Measurements from ENCODE around the gene CAST.
"Not testable (repeated sequence)": the region's sequence is repeated elsewhere in the genome, so short reads cannot be mapped to it uniquely, and the experiment has no call there.

Gene CAST

DNA sequence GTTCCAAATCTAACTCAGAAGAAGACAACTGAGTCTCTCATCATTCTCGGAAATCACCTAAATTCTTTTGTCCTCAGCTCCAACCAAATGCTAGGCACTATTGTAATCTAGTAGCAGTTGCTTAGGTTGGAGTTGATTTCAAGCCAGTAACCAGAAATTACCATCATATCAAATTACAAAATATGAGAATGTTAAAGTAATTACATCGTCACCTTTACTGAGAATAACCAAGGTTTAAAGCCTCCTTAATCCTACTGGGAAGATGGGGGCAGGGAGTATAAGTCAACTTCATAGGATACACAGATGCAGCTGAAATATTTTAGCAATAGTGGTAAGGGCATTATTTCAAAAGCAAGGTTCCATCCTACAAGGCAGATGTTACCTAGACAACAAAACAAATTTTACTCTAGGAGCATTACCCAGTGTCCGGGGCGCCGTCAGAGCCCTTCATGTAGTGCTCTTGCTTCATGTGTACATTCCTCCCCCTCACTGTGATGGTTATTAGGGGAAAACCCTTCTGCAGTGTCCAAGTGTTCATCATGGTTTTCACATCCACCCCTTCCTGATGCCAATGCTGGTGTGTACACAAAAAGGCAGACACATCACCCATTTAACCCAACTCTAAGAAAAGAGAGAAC lies 126.1 kb downstream of the CAST start:
- DNase-seq = no peak

DNA sequence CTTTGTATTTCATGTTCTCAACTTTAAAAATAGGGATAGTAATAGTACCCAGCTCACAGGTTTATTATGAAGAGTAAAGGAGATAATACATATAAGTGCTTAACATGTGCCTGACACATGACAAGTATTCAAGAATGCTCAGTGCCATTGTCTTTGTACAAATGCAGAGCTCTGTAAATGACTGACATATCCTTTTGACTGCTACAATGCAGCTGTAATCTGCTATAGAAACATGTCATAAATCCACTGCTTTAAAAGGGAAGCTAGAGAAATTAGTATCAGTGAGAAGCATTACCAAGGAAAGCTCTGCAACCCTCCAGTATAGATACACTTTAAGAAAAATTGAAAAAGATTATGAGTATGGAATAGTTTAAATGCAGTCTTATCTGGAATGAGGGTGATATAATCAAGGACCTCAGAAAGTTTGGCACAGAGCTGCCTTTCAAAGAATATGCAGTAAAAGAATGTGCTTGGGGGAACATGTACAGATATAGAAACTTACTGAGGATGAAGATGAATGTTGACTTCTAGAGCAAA lies 127.7 kb downstream of the CAST start:
- DNase-seq = no peak

DNA sequence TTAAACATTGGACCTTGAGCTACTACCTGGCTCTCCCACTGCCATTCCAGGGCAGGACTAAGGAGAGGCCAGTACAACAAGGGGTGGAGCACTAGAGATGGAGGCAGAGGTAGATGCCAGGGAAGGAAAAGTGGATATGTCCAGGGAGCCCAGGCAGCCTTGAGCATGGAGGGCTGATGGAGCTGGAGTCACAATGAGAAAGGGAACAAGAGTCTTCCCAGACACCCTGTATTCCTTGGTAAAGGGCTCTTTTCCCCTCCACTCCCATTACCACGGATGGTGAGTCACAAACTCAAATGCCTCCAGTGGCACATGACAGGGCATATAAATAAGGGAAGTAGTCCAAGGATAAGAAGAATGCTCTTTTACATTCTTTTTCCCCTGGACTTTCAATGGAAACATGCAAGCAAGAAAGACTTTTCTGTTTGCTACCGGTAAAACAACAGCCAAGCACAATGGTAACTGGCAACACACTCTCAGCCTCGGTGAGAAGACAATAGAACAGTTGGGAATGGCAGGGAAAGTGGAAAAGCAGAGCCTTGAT lies 128.9 kb downstream of the CAST start:
- DNase-seq = no peak

DNA sequence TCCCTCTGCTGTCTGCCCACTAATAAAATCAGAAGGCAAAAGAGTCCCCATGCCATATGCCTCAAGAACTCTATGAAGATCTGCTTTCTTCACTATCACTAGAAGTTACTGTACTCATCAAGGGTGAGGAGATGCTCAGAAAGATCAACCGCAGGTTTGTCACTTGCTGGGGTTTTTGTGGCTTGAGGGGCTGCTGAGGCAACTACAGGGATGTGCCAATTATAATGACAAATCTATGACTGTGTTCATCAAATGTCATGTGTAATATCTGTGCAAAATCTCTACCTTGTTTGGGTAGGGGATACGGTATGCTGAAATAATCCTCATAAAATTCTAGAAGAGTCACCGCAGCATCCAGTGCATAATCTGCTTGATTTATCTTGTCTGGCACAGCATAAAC lies 132.6 kb downstream of the CAST start:
- DNase-seq = no peak

DNA sequence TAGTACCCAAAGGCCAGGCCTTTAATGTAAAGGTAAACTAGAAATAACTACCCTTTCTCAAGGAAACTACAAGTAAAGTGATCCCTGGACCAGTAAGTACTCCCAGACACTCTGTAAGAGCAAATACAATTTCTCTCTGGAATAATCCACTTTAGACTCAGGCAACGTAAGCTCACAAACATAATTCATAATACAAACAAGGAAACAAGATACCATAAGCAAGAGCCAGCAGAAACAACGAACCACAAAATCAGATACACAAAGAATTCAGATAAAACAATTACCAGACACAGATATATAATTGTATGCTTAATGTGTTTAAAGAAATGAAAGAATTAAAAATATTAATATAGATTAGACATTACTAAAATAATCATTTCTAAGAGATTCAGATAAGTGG lies 133.4 kb downstream of the CAST start:
- DNase-seq = no peak

DNA sequence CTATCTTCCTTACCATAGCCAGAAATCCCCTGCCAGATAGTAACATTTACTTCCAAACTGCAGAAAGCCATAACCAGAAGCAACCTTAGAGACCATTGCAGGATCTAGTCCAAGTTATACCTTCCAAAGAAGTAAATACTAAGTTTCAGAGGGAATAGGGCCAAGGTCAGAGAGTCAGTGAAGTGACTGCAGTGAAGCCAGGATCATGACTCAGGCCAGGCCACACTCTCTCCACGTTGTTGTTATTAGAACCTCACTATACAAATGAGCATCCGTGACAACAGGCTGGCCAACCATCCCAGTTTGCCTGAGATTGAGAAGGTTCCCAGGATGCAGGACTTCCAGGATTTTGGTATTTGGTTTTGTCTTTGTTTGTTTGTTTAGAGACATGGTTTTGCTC lies 134.3 kb downstream of the CAST start:
- DNase-seq = no peak

DNA sequence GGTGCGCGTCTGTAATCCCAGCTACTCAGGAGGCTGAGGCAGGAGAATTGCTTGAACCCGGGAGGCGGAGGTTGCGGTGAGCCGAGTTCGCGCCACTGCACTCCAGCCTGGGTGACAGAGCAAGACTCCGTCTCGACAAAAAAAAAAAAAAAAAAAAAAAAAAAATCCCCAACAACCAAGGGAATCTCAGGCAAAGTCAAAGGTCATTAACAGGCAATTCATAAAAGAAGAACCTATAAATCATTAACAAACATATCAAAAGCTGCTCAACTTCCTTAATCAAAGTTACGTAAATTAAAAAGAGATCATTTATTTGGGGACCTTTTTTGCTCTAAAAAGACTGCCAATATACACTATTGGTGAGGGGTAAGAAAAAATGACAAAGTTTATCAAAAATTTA lies 139.5 kb downstream of the CAST start:
- DNase-seq = not testable (repeated sequence)

DNA sequence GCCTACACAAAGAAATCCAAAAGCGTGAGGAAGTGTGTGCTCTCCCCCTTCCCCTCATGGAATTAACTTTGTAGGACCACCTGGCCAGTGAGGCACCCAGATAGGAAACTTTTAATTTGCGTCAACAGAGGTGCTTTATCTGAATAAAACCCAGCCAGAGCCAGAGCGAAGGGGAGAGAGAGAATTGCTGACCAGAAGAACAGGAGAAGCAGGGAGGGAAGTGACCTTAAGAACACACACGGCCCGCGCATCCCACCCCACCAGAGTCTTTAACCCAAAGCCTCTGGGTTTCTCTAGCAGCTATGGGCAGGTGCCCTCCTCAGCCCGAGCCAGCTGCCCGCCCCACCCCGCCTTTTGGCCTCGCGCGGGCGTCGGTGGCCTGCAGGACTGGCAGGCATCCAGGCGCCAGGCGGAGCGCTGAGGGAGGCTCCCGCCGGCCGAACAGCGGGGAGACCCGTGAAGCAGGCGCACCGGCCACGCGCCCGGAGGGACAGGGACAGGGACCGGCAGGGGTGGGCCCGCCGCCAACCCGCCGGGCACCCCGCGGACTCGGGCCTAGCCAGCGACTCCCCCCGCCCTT lies 145.0 kb downstream of the CAST start:
- DNase-seq = peak; percentile 73

DNA sequence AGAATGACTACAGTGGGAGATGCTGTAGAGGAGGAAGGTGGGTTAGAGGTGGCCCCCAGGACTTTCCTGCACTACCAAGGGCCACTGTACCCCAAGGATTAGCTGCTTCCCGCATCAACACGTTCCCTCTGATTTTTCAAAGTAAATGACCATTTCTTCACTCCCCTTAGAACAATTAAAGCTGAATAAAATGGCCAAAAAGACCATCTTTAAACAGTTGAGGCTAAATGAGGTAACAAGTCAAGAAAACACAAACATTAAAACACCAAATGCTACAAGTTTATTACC lies 146.3 kb downstream of the CAST start:
- no peak for DNase-seq

DNA sequence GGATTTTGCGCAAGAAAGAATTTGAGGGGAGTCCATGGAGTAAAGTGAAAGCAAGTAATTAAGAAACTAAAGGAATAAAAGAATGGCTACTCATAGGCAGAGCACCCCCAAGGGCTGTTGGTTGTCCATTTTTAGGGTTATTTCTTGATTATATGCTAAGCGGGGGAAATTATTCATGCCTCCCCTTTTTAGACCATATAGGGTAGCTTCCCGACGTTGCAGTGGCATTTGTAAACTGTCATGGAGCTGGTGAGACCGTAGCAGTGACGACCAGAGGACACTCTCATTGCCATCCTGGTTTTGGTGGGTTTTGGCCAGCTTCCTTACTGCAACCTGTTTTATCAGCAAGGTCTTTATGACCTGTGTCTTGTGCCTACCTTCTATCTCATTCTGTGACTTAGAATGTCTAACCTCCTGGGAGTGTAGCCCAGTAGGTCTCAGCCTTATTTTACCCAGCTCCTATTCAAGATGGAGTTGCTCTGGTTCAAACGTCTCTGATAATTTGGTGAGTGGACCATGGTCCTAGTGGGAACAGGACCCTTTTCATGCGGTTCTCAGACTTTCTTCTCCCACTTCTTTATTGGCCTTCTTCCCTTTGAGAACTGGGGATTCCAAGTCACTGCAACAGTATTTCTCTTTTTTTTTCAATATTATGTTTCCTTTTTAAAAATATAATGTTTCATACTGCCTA lies 146.8 kb downstream of the CAST start:
- DNase-seq = no peak

DNA sequence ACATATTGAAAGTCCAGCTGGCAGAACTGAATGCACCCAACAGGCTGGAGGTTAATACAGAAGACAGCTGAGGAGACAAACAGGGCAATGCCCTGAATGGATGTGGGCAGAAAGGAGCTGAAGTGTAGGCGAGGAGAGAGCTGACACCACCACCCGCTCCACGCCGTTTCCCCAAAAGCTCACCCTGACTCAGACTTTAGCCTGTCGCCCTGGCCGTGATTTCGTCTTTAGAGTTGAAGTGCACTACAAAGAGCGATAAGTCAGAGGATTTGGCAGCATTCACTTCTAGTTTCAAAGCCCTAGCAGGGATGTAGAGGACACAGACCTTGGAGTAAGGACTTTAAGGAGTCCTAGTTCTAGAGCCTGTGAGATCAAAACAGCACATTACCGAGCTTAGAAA lies 147.7 kb downstream of the CAST start:
- DNase-seq = no peak

DNA sequence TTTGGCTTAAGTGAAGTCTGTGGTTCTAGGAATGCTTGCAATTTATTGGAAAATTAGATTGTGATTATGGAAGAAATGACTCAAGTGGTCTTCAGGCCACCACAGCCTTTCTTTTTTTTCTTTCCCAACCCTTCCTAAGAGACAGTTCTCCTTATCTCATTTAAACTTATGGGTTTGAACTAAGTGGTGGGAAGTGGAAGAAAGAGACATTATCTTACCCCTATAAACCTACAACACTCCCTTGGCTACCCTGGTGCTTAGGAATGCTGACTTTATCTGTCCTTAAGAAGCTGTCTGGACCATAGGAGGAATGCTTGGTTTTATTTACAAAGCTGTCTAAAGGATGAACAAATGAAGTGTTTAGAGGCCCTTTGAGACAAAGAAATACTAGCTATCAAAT lies 150.7 kb downstream of the CAST start:
- no peak for DNase-seq

DNA sequence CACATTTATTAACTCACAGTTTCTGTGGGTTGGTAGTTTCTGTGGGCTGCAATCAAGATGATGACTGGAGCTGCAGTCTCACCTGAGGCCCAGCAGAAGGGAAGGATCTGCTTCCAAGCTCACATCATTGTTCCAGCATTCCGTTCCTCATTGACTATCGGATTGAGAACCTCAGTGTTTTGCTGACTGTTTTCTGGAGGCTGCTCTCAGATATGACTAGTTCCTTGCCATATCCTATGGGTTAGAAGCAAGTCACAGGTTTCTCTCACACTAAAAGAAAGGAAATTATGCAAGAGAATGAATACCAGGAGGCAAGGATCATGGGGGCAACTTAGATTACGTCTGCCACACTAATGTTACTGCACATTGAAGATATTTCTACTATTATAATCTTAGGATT lies 151.9 kb downstream of the CAST start:
- DNase-seq = no peak

DNA sequence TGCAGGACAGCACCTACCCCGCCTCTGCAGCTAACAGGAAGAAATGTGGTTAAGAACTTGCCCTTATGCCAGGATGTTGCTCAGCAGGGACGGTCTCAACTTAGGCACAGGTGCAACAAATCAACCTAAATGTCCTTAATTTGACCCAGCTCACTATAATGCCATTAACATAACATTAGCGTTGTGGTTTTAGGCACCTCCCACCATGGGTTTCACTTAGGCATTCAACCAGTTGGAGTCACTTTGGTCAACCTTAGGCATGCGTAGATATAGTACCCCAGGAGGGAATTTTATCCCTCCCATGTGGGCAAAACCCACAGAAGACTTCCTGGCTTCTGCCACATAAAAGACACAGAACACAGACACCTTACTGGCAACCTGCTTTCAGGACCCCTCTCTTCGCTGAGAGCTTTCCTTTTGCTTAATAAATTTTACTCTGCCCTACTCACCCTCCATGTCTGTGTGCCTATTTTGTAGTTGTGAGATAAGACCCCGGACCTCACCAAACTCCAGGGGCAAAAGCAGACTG lies 154.3 kb downstream of the CAST start:
- no peak for DNase-seq

DNA sequence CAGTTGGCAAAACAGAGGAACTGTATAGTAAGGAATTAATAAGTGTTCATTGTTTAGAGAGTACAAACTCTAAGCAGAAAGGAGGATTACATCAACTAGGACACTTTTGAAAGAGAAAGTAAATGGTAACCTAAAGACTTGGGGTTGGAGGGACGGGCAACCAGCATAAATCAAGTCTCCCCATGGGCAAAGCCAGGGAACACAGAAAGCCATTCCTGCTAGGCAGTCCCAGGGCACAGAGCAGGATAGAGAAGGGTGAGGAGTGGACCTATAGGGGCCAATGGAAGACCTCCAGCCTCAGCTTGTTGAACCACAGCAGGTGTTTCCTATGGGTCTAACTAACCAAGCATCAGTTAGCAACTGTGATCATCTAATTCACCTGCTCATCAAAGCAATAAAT lies 154.8 kb downstream of the CAST start:
- DNase-seq = no peak

DNA sequence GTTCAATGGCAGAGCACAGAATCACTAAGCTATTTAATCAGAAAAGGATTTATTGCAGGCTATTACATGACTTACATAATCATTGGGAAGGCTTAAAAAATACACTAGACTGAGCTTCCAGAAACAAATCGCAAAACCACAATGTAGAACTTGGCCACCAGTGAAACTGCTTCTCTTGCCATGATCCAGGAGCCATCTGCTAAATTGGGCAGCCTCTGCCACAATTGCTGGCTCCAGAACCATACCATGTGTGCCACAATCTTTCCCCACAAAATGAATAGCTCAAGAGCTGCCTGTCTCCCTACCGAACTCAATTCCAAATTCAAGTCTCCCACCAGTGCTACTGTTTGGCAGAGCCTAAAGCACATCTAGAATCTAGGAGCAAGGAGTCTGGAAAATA lies 155.3 kb downstream of the CAST start:
- no peak for DNase-seq

DNA sequence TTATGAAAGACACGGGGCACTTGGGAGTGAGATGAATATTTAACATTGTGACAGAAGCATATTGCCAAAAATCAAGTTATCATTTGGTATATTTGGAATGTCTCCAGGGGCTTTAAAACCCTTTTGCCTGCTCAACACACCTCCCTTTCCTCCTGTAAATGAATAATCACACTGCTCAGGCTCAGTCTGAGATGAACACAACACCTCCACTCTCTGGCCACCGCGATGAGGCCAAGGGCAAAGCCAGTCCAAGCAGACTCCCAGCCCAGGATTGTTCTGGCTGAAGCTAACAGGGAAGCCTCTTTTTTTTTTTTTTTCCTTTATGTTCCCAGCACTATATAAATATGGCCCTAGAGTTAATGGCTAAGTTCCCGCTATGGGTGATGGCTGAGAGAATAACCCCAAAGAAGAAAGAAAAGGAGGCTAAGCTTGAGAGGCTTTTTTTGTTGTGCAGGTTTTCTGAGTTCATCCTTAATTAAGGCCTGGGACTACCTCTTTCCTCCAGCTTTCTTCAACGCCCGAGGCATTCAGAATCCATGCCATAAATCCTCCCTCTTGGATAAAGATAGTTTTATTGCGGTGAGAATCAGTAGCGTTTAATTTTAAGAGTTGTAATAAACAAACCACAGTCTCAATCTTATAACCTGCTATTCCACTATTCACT lies 156.1 kb downstream of the CAST start:
- no peak for DNase-seq

DNA sequence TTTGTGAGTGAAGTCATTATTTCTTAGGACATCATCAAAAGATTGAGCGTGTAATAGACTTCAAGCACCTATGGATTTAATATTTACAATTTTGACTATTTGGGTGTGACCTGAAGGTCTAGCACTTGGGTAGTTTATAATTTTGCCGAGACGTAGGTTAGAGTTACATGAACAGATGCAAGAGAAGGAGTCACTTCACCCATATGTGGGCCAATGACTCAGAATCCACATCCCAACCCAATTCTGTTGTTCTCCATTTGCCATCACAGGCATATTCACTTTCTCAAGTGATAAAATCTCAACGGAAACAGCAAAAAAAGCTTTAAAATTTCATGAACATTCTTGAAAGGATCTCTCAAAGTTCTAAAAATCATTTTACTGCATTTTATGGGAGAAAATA lies 157.6 kb downstream of the CAST start:
- no peak for DNase-seq

DNA sequence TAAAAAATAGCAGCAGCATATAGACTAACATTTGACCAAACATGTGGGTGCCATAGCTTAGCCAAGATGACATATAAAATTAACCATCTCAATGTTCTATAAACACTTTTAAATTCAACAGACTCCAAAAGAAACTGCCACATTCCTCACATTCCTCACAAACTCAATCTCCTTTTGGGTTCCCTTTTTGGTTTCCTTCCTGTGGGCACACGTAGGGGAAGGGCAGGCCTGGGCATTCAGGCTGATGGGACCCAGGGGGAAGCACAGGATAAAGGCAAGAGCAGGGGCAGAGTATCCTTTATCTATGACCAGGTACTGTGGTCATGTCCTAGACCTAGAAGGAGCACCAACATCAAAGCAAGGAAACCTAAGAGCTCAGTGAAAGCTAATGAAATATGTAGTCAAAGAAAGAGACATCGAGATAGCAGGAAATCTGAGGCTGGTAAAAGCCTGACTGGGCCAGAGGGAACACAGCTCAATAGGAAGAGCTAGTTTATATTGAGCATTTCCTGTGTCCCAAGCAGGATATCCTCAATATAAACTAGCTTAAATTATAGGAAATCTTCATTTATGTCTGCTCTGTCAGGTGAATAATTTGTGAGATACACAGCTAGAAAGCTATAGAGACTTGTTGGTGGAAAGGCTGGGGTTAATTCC lies 159.2 kb downstream of the CAST start:
- no peak for DNase-seq

DNA sequence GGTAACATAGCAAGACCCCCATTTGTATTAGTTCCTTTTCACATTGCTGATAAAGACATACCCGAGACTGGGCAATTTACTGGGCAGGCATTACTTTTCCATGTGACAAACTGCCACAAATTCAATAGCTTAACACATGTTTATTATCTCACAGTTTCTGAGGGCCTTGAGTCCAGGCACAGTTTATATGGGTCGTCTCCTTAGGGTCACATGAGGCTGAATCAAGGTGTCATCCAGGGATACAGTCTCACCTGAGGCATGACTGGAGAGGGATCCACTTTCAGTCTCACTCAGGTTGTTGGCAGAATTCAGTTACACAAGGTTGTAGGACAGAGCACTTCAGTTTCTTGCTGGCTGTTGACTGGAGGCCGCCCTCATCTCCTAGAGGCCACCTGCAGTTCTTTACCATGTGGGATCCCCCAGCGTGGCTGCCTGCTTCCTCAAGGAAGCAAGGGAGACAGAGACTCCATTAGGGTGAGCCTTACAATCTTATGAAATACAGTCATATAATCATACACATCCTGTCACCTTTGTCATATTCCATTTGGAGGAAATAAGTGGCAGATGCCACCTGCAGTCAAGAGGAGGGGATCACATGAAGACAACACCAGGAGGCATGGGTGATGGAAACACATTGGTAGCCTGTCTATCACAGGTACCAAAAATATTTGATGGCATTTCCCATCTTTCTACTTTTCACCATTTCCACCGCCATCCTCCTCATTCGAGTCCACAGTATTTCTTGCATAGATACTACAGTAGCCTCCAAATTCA lies 160.7 kb downstream of the CAST start:
- DNase-seq = no peak

DNA sequence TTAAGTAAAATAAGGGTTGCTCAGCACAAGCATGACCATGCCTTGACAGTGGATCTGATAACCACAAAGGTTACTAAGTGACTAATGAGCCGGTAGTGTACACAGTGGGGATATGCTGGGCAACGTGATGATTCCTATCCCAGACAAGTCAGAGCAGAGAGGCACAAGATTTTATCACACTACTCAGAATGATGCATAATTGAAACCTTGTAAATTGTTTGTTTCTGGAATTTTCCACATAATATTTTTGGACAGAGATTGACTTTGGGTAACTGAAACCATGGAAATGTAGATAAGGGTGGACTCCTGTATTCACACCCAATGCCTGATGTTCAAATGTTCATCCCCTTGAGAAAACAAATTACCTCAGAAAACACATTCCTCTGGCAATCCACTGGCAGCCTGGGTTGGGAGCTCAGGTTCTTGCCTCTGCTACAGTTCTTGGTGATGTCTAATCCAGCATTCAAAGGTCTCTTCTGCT lies 161.8 kb downstream of the CAST start:
- DNase-seq = peak; percentile 28

Data from NCI-H146 (cell line).